Bronchial epithelial cell (primary cell): ENCODE measurements around the gene PATZ1. TPM values are rescaled to one million over a fixed set of nuclear protein-coding genes. Genes with fewer than 3 reads are reported as not detected.
A peak's percentile ranks its signal among the peaks of the same experiment; 100 is the strongest.
"Not testable (repeated sequence)": the region's sequence is repeated elsewhere in the genome, so short reads cannot be mapped to it uniquely, and the experiment has no call there.

ENCODE experiments used
- DNase-seq: peaks from one replicate; pipeline ENCODE4 v3.0.0-alpha.2; 2010; ENCODE audit warnings: low read depth
- FAIRE-seq: peaks from 2 replicates; lab custom pipeline; 2011; peaks lifted over from hg19 to GRCh38; lab: Jason Lieb, UNC
- H3K27me3 ChIP-seq: 2 replicates; pipeline ENCODE4 v1.5.1; 2011; ENCODE audit warnings: low read length; ENCODE audit not compliant: control insufficient read depth, insufficient read depth
- H3K36me3 ChIP-seq: 2 replicates; pipeline ENCODE4 v1.5.1; 2011; ENCODE audit warnings: low read length; ENCODE audit not compliant: control insufficient read depth, insufficient read depth
- H3K4me3 ChIP-seq: 2 replicates; pipeline ENCODE4 v1.5.1; 2011; ENCODE audit warnings: mild to moderate bottlenecking, low read depth, low read length, control low read depth
- total RNA-seq: library from RNA; depleted of rRNA; stranded (reverse); fragments of >200 nt; gene quantifications from 2 replicates; pipeline ENCODE4 v1.2.1, GENCODE V29; 2014
- TF ChIP-seq, protein P1 (sequence below): IDR thresholded peaks from 2 replicates; pipeline ENCODE4 v1.5.1; 2011; ENCODE audit warnings: mild to moderate bottlenecking, moderate library complexity, low read length, control low read depth, inconsistent platforms; ENCODE audit not compliant: insufficient read depth, severe bottlenecking

Gene PATZ1
- total RNA-seq, 1 donor from 2014 or later: 5.3 TPM

DNA sequence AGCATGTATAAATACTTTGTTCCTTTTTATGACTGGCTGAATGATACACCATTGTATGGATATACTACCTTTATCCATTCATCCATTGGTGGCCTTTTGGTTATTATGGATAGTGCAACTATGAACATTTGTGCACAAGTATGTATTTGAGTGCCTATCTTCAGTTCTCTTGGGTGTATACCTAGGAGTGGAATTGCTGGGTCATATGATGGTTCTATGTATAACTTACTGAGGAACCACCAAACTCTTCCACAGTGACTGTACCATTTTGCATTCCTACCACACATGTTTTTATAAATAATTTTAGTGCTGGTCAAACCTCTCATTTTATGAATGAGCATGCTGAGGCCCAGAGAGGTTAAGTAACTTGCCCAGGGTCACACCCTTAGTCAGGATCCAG, 3.8 kb upstream of the PATZ1 start:
- H3K27me3 ChIP-seq: no peaks in the 10 kb centered on the region
- DNase-seq (no peak), FAIRE-seq (no peak)
- TF ChIP-seq, protein P1, sequence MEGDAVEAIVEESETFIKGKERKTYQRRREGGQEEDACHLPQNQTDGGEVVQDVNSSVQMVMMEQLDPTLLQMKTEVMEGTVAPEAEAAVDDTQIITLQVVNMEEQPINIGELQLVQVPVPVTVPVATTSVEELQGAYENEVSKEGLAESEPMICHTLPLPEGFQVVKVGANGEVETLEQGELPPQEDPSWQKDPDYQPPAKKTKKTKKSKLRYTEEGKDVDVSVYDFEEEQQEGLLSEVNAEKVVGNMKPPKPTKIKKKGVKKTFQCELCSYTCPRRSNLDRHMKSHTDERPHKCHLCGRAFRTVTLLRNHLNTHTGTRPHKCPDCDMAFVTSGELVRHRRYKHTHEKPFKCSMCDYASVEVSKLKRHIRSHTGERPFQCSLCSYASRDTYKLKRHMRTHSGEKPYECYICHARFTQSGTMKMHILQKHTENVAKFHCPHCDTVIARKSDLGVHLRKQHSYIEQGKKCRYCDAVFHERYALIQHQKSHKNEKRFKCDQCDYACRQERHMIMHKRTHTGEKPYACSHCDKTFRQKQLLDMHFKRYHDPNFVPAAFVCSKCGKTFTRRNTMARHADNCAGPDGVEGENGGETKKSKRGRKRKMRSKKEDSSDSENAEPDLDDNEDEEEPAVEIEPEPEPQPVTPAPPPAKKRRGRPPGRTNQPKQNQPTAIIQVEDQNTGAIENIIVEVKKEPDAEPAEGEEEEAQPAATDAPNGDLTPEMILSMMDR: no peak
- no peaks in the 10 kb centered on the region for H3K36me3 ChIP-seq
- H3K4me3 ChIP-seq: no peak overlapping the region

DNA sequence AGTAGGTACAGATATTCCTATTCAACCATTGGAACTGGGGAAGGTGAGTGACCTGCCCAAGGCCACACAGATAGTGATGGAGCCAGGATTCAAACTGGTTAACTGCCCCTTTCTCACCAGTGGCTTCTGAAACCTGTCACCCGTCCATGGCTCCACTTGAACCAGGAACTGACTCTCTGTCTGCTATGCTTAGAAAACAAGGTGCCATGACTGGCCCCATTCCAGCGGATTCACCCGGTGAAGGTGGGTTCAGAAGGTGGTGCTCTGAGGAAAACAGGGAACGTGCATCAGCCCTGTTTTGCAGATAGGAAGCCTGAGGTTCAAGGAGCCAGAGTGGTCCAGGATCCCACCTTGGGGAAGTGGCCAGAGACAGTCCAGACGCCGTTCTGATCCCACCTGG, 2.6 kb upstream of the PATZ1 start:
- no peak for FAIRE-seq
- no peak for DNase-seq
- no peak overlapping the region for H3K4me3 ChIP-seq

DNA sequence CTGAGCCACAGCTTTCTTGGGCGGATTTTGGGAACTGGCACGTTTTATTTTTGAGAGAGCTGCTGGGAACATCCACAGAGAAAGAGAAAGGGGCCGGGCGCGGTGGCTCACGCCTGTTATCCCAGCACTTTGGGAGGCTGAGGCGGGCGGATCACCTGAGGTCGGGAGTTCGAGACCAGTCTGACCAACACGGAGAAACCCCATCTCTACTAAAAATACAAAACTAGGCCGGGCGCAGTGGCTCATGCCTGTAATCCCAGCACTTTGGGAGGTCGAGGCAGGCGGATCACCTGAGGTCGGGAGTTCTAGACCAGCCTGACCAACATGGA, 1.8 kb upstream of the PATZ1 start:
- not testable (repeated sequence) for FAIRE-seq, DNase-seq, H3K36me3 ChIP-seq, H3K4me3 ChIP-seq, H3K27me3 ChIP-seq

More for the DNA sequence above, 2.6 kb upstream of the PATZ1 start:
- TF ChIP-seq, protein P1: no peak
- H3K36me3 ChIP-seq: no peaks in the 10 kb centered on the region
- no peaks in the 10 kb centered on the region for H3K27me3 ChIP-seq

DNA sequence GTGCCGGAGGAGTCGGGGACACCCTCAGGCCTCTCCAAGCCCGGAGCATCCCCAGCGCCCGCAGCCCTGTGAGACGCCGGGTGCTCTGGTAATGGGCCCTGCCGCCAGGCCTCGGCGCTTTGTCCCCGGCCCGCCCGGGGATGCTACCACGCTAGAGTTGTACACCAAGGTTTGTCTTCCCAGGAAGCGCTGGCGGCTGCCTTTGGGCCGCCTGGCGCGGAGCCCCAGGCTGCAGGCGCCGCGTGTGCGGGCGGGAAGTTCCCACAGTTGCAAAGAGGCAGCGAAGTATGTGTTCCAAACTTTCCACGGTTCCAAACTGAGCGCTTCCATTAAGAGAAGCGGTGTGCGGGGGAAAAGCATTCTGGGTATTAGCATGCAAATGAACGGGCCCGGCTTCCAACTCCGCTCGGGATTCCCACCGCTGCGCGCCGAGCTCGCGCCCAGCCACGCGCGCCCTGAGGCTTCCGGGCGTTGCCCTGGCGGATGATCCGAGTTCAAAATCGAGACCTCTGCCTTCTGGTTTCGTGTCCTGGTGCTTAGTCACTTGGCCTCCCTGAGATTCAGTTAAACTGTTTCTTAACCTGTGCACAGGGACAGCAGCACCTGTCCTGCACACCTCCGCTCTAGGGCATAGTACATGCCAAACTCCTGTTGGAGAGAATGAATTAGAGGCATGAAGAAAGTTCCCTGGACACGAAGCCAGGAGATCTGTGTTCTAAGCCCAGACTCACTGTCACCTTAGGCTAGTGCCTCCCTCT, 1.3 kb upstream of the PATZ1 start:
- H3K36me3 ChIP-seq: no peaks in the 10 kb centered on the region
- H3K4me3 ChIP-seq: peak overlapping the region; percentile 53
- H3K27me3 ChIP-seq: no peaks in the 10 kb centered on the region
- TF ChIP-seq, protein P1: no peak
- FAIRE-seq (no peak), DNase-seq (peak; percentile 47)

DNA sequence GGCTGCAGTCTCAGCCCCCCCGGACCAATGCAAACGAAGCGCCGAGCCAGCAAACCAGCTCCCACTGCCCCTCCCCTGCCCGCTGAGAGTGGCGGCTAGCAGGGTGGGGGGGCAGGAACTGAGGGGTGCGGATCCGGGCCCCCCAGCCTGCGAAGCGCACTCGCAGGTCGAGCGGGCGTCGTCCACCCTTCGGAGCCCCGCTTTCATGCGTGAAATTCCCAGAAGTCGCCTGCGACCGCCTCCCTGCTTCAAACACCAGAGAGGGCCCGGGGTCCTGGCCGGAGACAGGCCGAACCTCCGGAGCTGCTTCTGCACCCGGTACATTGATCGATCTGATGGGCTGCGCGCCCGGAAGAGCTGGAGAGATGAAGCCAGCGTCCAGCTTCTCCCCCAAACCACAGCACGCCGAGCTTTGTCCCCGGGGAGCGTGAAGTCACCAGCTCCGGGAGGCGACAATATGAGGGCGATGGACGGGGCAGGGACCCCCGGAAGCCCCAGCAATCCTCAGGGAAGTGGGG, 646 bp upstream of the PATZ1 start:
- no peak for FAIRE-seq
- DNase-seq: no peak
- H3K27me3 ChIP-seq: no peaks in the 10 kb centered on the region
- H3K4me3 ChIP-seq: peak overlapping the region; percentile 53
- TF ChIP-seq, protein P1: no peak
- peaks cover under 1% of the 10 kb centered on the region for H3K36me3 ChIP-seq

DNA sequence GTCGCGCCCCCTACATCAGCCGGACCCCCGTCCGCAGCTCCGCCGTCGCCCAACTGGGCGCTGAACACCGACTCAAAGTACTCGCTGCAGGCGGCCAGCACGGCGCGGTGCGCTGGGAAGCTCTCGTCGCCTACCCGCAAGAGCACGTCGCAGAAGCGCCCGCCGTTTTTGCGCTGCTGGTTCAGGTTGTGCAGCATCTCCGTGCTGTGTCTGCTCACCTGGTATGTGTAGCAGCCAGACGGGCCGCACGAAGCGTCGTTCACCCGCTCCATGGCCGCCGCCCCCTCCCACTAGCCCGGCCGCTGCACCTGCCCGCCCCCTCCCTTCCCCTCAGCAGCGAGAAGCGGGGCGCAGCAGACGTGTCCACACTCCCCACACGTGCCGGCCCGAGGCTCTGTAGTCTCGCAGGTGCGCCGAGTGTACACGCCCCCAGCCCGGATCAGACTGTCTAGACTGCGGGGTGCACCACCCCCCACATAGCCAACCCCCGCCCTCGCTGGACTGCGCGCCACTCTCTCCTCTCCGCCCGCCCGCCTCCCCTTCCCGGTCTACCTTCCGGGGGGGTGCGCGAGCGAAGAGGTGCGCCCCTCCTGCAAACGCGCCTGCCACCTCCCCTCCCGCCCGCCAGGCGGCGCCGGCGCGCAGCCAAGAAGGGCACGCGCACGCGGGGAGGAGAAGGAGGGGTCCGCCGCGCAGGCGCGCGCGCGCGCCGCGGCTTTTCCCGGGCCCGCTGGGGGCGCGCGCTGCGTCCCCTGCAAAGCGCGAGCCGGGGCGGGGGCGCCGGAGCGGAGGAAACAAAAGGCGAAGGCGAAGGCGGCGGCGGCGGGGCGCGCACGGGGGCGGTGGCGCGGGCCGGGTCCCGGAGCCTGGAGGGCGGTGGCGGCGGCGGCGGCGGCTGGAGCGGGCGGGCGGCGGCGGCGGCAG, 553 bp downstream of the PATZ1 start:
- FAIRE-seq (no peak), DNase-seq (peak; percentile 56)
- Histone ChIP-seq H3K27me3 (no peaks in the 10 kb centered on the region), H3K4me3 (peak overlapping the region; percentile 53), H3K36me3 (peaks cover 2% of the 10 kb centered on the region)
- TF ChIP-seq, protein P1: peak; percentile 80
